Esophagus muscularis mucosa (tissue), 4 donors: ENCODE results near the gene PAK5. TPM values are rescaled to one million over a fixed set of nuclear protein-coding genes. Genes with fewer than 3 reads are reported as not detected.

Experiments used
- DNase-seq: peaks from one replicate; pipeline ENCODE4 v3.0.0-alpha.2; 2017; ENCODE audit errors: extremely low spot score
- H3K27ac ChIP-seq, 4 donors: fragments of 200-600 bp; sonication (generic); replicated peaks in 1 of 4; 1 replicate in 3 of 4; 2 replicates in 1 of 4; pipeline ENCODE4 v1.5.1; 2016 to 2019; ENCODE audit warnings: mild to moderate bottlenecking in 1 of 4
- H3K27me3 ChIP-seq, 4 donors: fragments of 200-600 bp; sonication (generic); one replicate each; pipeline versions ENCODE4 v1.5.1 to v1.6.0; 2016 to 2019
- H3K36me3 ChIP-seq, 4 donors: fragments of 200-600 bp; sonication (generic); one replicate each; pipeline ENCODE4 v1.5.1; 2016 to 2019
- H3K4me1 ChIP-seq, 4 donors: fragments of 200-600 bp; sonication (generic); one replicate each; pipeline ENCODE4 v1.5.1; 2016 to 2019
- H3K4me3 ChIP-seq, 4 donors: fragments of 200-600 bp; sonication (generic); 1 replicate in 2 of 4; 2 replicates in 2 of 4; pipeline ENCODE4 v1.5.1; 2016 to 2019; ENCODE audit warnings: mild to moderate bottlenecking in 4 of 4, moderate library complexity in 1 of 4
- H3K9me3 ChIP-seq, 4 donors: fragments of 200-600 bp; sonication (generic); 1 replicate in 3 of 4; 2 replicates in 1 of 4; pipeline ENCODE4 v1.5.1; 2016 to 2019
- EP300 ChIP-seq: sonication (generic); formaldehyde crosslinking; IDR thresholded peaks from one replicate; pipeline ENCODE4 v1.6.1; 2017; ENCODE audit warnings: antibody characterized with exemption
- POLR2A ChIP-seq: fragments of 450-650 bp; IDR thresholded peaks from one replicate; pipeline ENCODE4 v1.6.1; 2017; ENCODE audit warnings: antibody characterized with exemption, moderate library complexity, mild to moderate bottlenecking, low read depth
- POLR2AphosphoS5 ChIP-seq, 2 donors: sonication (generic); formaldehyde crosslinking; IDR thresholded peaks; one replicate each; pipeline ENCODE4 v1.6.1; 2017; ENCODE audit warnings: antibody characterized with exemption in 2 of 2
- WGBS: methylation state at CpG from one replicate; pipeline ENCODE4 v1.1.5; 2018; 5-methylcytosine and 5-hydroxymethylcytosine counted together
- intact Hi-C: fragments of 100-400 bp; cut with DNase I; formaldehyde crosslinking; loops from one replicate; pipeline ENCODE4 v1.15.1; 2023
- total RNA-seq, 4 donors: library from RNA; depleted of rRNA; stranded (reverse); fragments of >200 nt; gene quantifications; one replicate each; pipeline versions ENCODE4 v1.1.0 to v1.2.1, GENCODE V29; 2016
- TF ChIP-seq, protein P1 (sequence below), 3 experiments: fragments of 200-600 bp in 2 of 3; fragments of 450-650 bp in 1 of 3; sonication (generic) in 2 of 3; IDR thresholded peaks; one replicate each; pipeline ENCODE4 v1.5.1; 2017 to 2019; ENCODE audit warnings: antibody characterized with exemption in 3 of 3, mild to moderate bottlenecking in 2 of 3, moderate library complexity in 1 of 3

The PAK5 gene
- total RNA-seq, 4 donors from 2014 or later: 0.06 to 0.42 (median 0.20) TPM

DNA sequence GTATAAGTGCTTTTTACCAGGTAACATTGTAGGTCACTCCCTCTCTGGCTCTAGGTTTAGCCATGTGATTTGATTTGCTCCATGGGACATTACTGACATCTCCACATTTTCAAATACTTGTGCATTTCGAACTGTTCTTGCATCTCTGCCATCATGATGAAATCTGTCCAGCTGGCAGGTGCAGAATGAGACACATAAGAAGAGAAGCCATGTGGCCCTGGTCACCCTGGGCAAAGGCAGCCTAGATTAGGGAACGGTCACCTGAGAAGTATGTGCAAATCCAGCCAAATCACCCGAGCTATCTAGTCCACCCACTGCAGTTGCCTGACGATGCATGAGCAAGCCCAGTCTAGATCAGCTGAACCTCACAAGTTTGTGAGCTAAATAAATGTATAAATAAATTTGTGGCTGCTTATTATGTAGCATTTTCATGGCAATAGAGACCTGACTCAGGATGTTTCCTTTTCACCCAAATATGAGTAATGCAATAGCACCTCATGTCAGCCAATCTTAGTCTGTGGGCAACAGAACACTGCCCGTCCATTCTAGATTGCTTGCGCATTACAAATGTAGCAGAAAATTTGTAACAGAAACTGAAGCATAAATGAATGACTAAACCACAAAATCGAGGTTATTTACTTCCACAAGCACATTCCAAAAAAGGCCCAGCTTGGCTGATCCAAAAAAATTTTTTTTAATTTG lies 115.2 kb downstream of the PAK5 start:
- Histone ChIP-seq H3K9me3 (no peaks in the 10 kb centered on the region), H3K27ac (no peak overlapping the region), H3K36me3 (no peaks in the 10 kb centered on the region), H3K4me3 (no peak overlapping the region), H3K27me3 (no peaks in the 10 kb centered on the region), H3K4me1 (no peaks in the 10 kb centered on the region)
- 76% methylated on average over 7 of the region's 7 CpGs for WGBS
- TF ChIP-seq, protein P1, sequence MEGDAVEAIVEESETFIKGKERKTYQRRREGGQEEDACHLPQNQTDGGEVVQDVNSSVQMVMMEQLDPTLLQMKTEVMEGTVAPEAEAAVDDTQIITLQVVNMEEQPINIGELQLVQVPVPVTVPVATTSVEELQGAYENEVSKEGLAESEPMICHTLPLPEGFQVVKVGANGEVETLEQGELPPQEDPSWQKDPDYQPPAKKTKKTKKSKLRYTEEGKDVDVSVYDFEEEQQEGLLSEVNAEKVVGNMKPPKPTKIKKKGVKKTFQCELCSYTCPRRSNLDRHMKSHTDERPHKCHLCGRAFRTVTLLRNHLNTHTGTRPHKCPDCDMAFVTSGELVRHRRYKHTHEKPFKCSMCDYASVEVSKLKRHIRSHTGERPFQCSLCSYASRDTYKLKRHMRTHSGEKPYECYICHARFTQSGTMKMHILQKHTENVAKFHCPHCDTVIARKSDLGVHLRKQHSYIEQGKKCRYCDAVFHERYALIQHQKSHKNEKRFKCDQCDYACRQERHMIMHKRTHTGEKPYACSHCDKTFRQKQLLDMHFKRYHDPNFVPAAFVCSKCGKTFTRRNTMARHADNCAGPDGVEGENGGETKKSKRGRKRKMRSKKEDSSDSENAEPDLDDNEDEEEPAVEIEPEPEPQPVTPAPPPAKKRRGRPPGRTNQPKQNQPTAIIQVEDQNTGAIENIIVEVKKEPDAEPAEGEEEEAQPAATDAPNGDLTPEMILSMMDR (IDR thresholded peaks at IDR 0.05): no peak
- TF ChIP-seq POLR2AphosphoS5 (IDR thresholded peaks at IDR 0.05): no peak
- no peak for TF ChIP-seq EP300
- TF ChIP-seq POLR2A: no peak
- intact Hi-C loops: no loop called here
- DNase-seq: no peak

DNA sequence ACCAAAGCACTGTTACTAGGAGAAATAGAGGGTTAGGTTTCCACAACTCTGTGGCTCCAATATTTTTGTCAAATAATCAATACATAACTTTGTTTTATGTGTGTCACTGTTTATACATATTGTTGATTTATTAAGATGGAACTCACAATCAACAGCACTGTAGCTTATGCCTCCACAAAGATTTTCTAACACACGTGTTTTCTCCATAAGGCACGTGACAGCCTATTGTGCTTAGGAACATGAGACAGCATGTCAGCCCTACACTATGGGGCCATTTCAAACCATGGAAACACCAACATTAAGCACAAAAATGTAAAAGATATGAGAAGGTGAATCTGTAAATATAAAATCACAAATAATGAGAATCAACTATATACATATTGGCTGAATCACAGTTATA lies 127.0 kb downstream of the PAK5 start:
- Histone ChIP-seq H3K36me3 (no peaks in the 10 kb centered on the region), H3K4me1 (no peaks in the 10 kb centered on the region), H3K9me3 (no peaks in the 10 kb centered on the region), H3K4me3 (no peak overlapping the region), H3K27ac (no peak overlapping the region), H3K27me3 (no peaks in the 10 kb centered on the region)
- TF ChIP-seq, protein P1 (IDR thresholded peaks at IDR 0.05): no peak
- TF ChIP-seq POLR2AphosphoS5 (IDR thresholded peaks at IDR 0.05) (no peak), EP300 (no peak), POLR2A (no peak)
- intact Hi-C loops: no loop called here
- DNase-seq: no peak
- 43% methylated on average over 2 of the region's 2 CpGs for WGBS

DNA sequence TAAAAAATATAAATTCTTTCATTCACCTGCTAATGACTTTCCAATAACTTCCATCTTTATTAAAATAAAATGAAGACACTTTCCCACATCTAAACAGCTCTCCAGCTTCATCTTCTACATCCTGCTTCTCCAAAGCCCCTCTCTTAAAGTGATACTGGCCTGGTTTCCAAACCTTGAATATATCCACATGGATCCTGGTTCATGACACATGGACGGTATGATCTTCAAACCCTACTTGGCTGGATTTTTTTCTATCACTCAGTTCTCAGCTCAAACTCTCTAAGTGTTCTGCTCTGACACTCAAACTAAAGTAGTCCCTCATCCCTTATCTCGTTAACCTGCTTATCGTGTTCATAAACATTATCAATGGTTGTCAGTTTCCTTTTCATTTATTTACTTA lies 128.2 kb downstream of the PAK5 start:
- H3K9me3 ChIP-seq: no peaks in the 10 kb centered on the region
- intact Hi-C loops: no loop called here
- no peaks in the 10 kb centered on the region for H3K27me3 ChIP-seq
- H3K4me3 ChIP-seq: no peak overlapping the region
- H3K36me3 ChIP-seq: no peaks in the 10 kb centered on the region
- DNase-seq: no peak
- WGBS: 45% methylated on average over 3 of the region's 3 CpGs
- no peaks in the 10 kb centered on the region for H3K4me1 ChIP-seq
- H3K27ac ChIP-seq: no peak overlapping the region
- TF ChIP-seq, protein P1 (IDR thresholded peaks at IDR 0.05): no peak
- TF ChIP-seq POLR2AphosphoS5 (IDR thresholded peaks at IDR 0.05): no peak
- TF ChIP-seq EP300: no peak
- TF ChIP-seq POLR2A: no peak

DNA sequence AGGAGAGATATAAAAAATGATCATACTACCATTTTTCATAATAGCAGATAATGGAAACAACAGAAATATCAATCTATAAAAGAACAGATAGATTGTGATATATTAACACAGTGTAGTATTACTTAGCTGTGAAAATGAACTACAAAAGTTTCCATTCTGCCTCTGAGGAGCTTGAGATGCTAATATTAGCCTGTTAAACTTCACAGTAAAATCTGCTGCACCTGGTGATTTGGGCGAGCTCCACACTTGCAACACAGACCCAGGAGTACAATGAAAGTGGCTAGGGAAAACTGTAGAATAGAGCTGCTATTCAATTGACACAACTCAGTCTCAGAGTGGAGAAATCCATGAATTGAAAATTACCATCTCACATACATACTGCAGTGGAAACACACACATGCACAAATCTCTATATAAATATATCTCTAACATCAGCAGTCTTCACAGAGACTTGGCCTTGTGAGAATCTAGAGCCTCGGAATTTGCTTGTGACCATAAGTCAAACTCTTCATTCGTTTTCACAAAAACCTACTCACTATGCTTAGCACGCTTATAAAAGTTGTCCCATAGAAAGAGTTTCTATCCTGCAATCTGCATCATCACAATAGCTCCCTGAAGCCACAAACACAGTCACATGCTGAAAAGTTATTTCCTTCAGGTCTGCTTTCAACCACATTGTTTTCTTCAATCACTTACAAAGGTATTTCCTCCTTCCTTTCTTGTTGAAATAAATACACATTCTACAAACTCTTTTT lies 133.0 kb downstream of the PAK5 start:
- 59% methylated on average over 4 of the region's 4 CpGs for WGBS
- Histone ChIP-seq H3K9me3 (no peaks in the 10 kb centered on the region), H3K27me3 (no peaks in the 10 kb centered on the region), H3K4me3 (no peak overlapping the region), H3K36me3 (no peaks in the 10 kb centered on the region), H3K27ac (no peak overlapping the region), H3K4me1 (no peaks in the 10 kb centered on the region)
- no peak for DNase-seq
- intact Hi-C loops: no loop called here
- TF ChIP-seq, protein P1 (IDR thresholded peaks at IDR 0.05): no peak
- TF ChIP-seq EP300 (no peak), POLR2A (no peak), POLR2AphosphoS5 (IDR thresholded peaks at IDR 0.05) (no peak)
